Kidney (tissue), 14 donors: ENCODE measurements around the gene DDIT4. TPM values are rescaled to one million over a fixed set of nuclear protein-coding genes. Genes with fewer than 3 reads are reported as not detected.

Experiments
- DNase-seq, 5 donors: peaks; one replicate each; pipeline ENCODE4 v3.0.0-alpha.2; 2013 to 2020
- FAIRE-seq: peaks from 2 replicates; lab custom pipeline; 2012; peaks lifted over from hg19 to GRCh38; lab: Jason Lieb, UNC
- H3K27ac ChIP-seq, 2 donors: one replicate each; pipeline ENCODE4 v1.7.0; 2013; ENCODE audit warnings: low read depth in 2 of 2, low read length in 2 of 2, inconsistent platforms in 1 of 2
- H3K27me3 ChIP-seq: one replicate; pipeline ENCODE4 v1.7.1; 2013; ENCODE audit warnings: low read length, inconsistent platforms; ENCODE audit not compliant: control insufficient read depth, insufficient read depth
- H3K36me3 ChIP-seq, 3 donors: one replicate each; pipeline versions ENCODE4 v1.7.0 to v1.7.1; 2013; ENCODE audit warnings: low read length in 3 of 3, control low read depth in 1 of 3, inconsistent platforms in 1 of 3; ENCODE audit not compliant: insufficient read depth in 3 of 3, control insufficient read depth in 2 of 3
- H3K4me1 ChIP-seq, 3 donors: one replicate each; pipeline versions ENCODE4 v1.7.0 to v1.7.1; 2013; ENCODE audit warnings: low read length in 3 of 3, inconsistent platforms in 1 of 3, low read depth in 1 of 3; ENCODE audit not compliant: control insufficient read depth in 2 of 3, insufficient read depth in 2 of 3
- H3K4me3 ChIP-seq, 3 donors: one replicate each; pipeline versions ENCODE4 v1.7.0 to v1.8.1; 2013; ENCODE audit warnings: low read length in 3 of 3, control low read depth in 1 of 3, inconsistent platforms in 1 of 3
- H3K9ac ChIP-seq, 3 donors: one replicate each; pipeline versions ENCODE4 v1.7.0 to v1.7.1; 2013; ENCODE audit warnings: low read length in 3 of 3, control low read depth in 1 of 3, inconsistent platforms in 1 of 3
- H3K9me3 ChIP-seq, 3 donors: one replicate each; pipeline versions ENCODE4 v1.7.0 to v1.7.1; 2013; ENCODE audit warnings: low read length in 3 of 3, control low read depth in 1 of 3, inconsistent platforms in 1 of 3; ENCODE audit not compliant: control insufficient read depth in 2 of 3, insufficient read depth in 1 of 3
- CTCF ChIP-seq: IDR thresholded peaks from 3 replicates; pipeline ENCODE4 v1.5.1; 2012; ENCODE audit warnings: mild to moderate bottlenecking, moderate library complexity, borderline replicate concordance; ENCODE audit not compliant: insufficient read depth; ENCODE audit errors: extremely low read depth
- intact Hi-C: fragments of 100-400 bp; cut with DNase I; formaldehyde crosslinking; loops from one replicate; pipeline ENCODE4 v1.11.1; 2022
- polyA plus RNA-seq: library from polyadenylated mRNA; stranded (reverse); fragments of 350-450 nt; fragmentation: Illumina TruSeq; extraction: RNeasy Lipid Tissue Mini Kit (QIAGEN cat#74804); gene quantifications from one replicate; pipeline ENCODE4 v1.2.3, GENCODE V29; 2014; ENCODE audit warnings: low read depth, low replicate concordance; ENCODE audit not compliant: insufficient read depth
- total RNA-seq: library from RNA; stranded (reverse); fragmentation: NEBNext Ultra II Directional; extraction: Animal tissue kit (Norgen Biotek cat#: 25700); gene quantifications from one replicate; pipeline ENCODE4 v1.2.1, GENCODE V29; 2021
- donor health status: control.
- donor health status: control.
- donor health status: control.
- donor health status: control.
- donor health status: control.
- donor health status: DM: yes; HTN: yes; CAD: no.
- donor health status: Normal renal cell carcinoma (clear cell type).

The DDIT4 gene
- total and polyA plus RNA-seq, 2 donors from 2014 or later: 96.9 to 292 TPM

GRCh38 chr10:72311667-72312066 is 37.9 kb downstream of the DDIT4 start:
- intact Hi-C loops: no loop called here
- no peak for DNase-seq
- Histone ChIP-seq H3K27ac (no peak overlapping the region), H3K27me3 (no peaks in the 10 kb centered on the region), H3K4me1 (peaks cover 0 to 32% (median 19%) of the 10 kb centered on the region in 3 donors), H3K4me3 (no peak overlapping the region), H3K9ac (no peak overlapping the region), H3K36me3 (no peaks in the 10 kb centered on the region), H3K9me3 (no peaks in the 10 kb centered on the region)
- no peak for FAIRE-seq
- TF ChIP-seq CTCF: no peak

GRCh38 chr10:72312865-72313391 is 39.2 kb downstream of the DDIT4 start:
- FAIRE-seq: no peak
- no peak for TF ChIP-seq CTCF

GRCh38 chr10:72314263-72314662 is 40.5 kb downstream of the DDIT4 start:
- H3K9ac ChIP-seq: no peak overlapping the region
- H3K36me3 ChIP-seq: no peaks in the 10 kb centered on the region
- H3K27me3 ChIP-seq: no peaks in the 10 kb centered on the region
- TF ChIP-seq CTCF: no peak
- no peaks in the 10 kb centered on the region for H3K9me3 ChIP-seq
- intact Hi-C loops: no loop called here
- H3K4me1 ChIP-seq: peaks cover 0 to 34% (median 25%) of the 10 kb centered on the region in 3 donors
- H3K4me3 ChIP-seq: no peak overlapping the region
- no peak overlapping the region for H3K27ac ChIP-seq
- DNase-seq (no peak), FAIRE-seq (no peak)

More at GRCh38 chr10:72312865-72313391, 39.2 kb downstream of the DDIT4 start:
- Histone ChIP-seq H3K9ac (no peak overlapping the region), H3K27me3 (no peaks in the 10 kb centered on the region), H3K36me3 (no peaks in the 10 kb centered on the region), H3K4me3 (no peak overlapping the region), H3K4me1 (peaks cover 0 to 36% (median 19%) of the 10 kb centered on the region in 3 donors), H3K27ac (no peak overlapping the region), H3K9me3 (no peaks in the 10 kb centered on the region)
- intact Hi-C loops: no loop called here
- no peak for DNase-seq

- FAIRE-seq (no peak), DNase-seq (no peak)
- Histone ChIP-seq H3K9ac (no peak overlapping the region), H3K4me1 (peaks cover 0 to 31% (median 25%) of the 10 kb centered on the region in 3 donors), H3K27me3 (no peaks in the 10 kb centered on the region), H3K4me3 (no peak overlapping the region), H3K36me3 (no peaks in the 10 kb centered on the region), H3K27ac (peak overlapping the region; percentile 42 to 86), H3K9me3 (no peaks in the 10 kb centered on the region)
- intact Hi-C loops: no loop called here
- no peak for TF ChIP-seq CTCF
These were observed 41.3 kb downstream of the DDIT4 start for GRCh38 chr10:72315054-72315453.
